Measurements from ENCODE around the gene KRT71.

DNA sequence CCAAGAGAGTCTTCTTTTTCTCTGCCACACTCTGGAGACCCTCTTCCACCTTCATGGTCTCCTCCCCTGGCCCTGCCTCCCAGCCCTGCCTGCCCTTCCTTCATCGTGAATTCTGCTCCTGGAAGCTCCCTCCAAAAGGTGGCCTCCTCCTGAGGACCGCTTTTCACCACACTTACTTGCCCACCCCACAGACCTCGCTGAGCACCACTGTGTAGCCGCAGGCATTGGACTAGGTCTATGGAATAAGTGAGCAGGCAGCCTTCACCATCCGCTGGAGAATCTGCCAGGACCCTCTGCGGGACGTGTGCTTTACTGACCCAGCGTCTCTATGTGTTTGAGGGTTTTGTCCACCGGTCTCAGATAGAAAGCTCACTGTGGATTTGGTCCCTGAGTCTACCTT is 23.1 kb downstream of the KRT71 start:
- TF ChIP-seq, protein P1, sequence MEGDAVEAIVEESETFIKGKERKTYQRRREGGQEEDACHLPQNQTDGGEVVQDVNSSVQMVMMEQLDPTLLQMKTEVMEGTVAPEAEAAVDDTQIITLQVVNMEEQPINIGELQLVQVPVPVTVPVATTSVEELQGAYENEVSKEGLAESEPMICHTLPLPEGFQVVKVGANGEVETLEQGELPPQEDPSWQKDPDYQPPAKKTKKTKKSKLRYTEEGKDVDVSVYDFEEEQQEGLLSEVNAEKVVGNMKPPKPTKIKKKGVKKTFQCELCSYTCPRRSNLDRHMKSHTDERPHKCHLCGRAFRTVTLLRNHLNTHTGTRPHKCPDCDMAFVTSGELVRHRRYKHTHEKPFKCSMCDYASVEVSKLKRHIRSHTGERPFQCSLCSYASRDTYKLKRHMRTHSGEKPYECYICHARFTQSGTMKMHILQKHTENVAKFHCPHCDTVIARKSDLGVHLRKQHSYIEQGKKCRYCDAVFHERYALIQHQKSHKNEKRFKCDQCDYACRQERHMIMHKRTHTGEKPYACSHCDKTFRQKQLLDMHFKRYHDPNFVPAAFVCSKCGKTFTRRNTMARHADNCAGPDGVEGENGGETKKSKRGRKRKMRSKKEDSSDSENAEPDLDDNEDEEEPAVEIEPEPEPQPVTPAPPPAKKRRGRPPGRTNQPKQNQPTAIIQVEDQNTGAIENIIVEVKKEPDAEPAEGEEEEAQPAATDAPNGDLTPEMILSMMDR (conservative IDR thresholded peaks at IDR 0.05; ENCODE audit: low read length): no peak
- TF ChIP-seq EZH2phosphoT487 (IDR thresholded peaks at IDR 0.05; ENCODE audit: borderline replicate concordance): no peak

All from Loucy (cell line).